Endothelial cell of umbilical vein (primary cell): ENCODE results near the gene PRICKLE4. TPM values are rescaled to one million over a fixed set of nuclear protein-coding genes. Genes with fewer than 3 reads are reported as not detected.

Experiments used
- BruUV-seq: library from RNA; stranded (reverse); fragments of 400-500 nt; replicated peaks from 2 replicates; lab custom pipeline; 2021; lab: Mats Ljungman, UMichigan
- CTCF ChIA-PET: fragments of 300-600, 350-600 bp; sonication (Branson Sonifier 250); formaldehyde crosslinking; loops from one replicate; lab custom pipeline; 2021; ENCODE audit warnings: antibody characterized with exemption, inconsistent platforms; lab: Charles Lee
- POLR2A ChIA-PET: fragments of 300-600, 350-600 bp; sonication (Branson Sonifier 250); formaldehyde crosslinking; loops from one replicate; lab custom pipeline; 2021; ENCODE audit warnings: antibody characterized with exemption, inconsistent platforms; lab: Charles Lee
- DNase-seq: peaks from one replicate; pipeline ENCODE4 v3.0.0-alpha.2; 2011; ENCODE audit warnings: low read depth, low spot score
- FAIRE-seq: peaks from 2 replicates; lab custom pipeline; 2011; peaks lifted over from hg19 to GRCh38; lab: Jason Lieb, UNC
- H2AFZ ChIP-seq: 2 replicates; pipeline ENCODE4 v1.6.0; 2012; ENCODE audit warnings: low read depth, low read length, control low read depth, inconsistent platforms
- H3K27ac ChIP-seq: 2 replicates; pipeline ENCODE4 v1.5.1; 2011; ENCODE audit warnings: low read depth, mild to moderate bottlenecking, control low read depth, low read length, moderate library complexity; ENCODE audit not compliant: insufficient read depth
- H3K27me3 ChIP-seq, 2 experiments: 2 replicates each; pipeline versions ENCODE4 v1.6.0 to v1.6.1; 2011; ENCODE audit warnings: low read length in 2 of 2, mixed read lengths in 1 of 2; ENCODE audit not compliant: control insufficient read depth in 2 of 2, insufficient read depth in 2 of 2
- H3K36me3 ChIP-seq, 2 experiments: 2 replicates in 1 of 2; 3 replicates in 1 of 2; pipeline ENCODE4 v1.5.1; 2011; ENCODE audit warnings: low read length in 2 of 2, mild to moderate bottlenecking in 1 of 2, moderate library complexity in 1 of 2; ENCODE audit not compliant: control insufficient read depth in 2 of 2, insufficient read depth in 2 of 2; ENCODE audit errors: extremely low read depth in 1 of 2
- H3K4me1 ChIP-seq: 3 replicates; pipeline ENCODE4 v1.5.1; 2011; ENCODE audit warnings: mild to moderate bottlenecking, low read length; ENCODE audit not compliant: control insufficient read depth, insufficient read depth; ENCODE audit errors: extremely low read depth
- H3K4me2 ChIP-seq: 2 replicates; pipeline ENCODE4 v1.6.1; 2011; ENCODE audit warnings: low read length, control low read depth, mixed read lengths; ENCODE audit not compliant: insufficient read depth
- H3K4me3 ChIP-seq, 3 experiments: fragments of 200-600 bp in 1 of 3; sonication (generic), shearing (Covaris generic) in 1 of 3; replicated peaks in 1 of 3; 2 replicates each; pipeline ENCODE4 v1.5.1; 2011 to 2016; ENCODE audit warnings: control low read depth in 3 of 3, low read length in 3 of 3, mild to moderate bottlenecking in 2 of 3, inconsistent platforms in 1 of 3, low read depth in 1 of 3, moderate library complexity in 1 of 3; ENCODE audit not compliant: insufficient read depth in 1 of 3
- H3K79me2 ChIP-seq: 2 replicates; pipeline ENCODE4 v1.6.0; 2012; ENCODE audit warnings: low read length, inconsistent platforms; ENCODE audit not compliant: control insufficient read depth, insufficient read depth
- H3K9ac ChIP-seq: replicated peaks from 2 replicates; pipeline ENCODE3; 2011; ENCODE audit warnings: low read length, control low read depth; ENCODE audit not compliant: insufficient read depth; ENCODE audit errors: extremely low read depth
- H3K9me1 ChIP-seq: replicated peaks from 3 replicates; pipeline ENCODE4 v1.6.0; 2011; ENCODE audit warnings: mild to moderate bottlenecking, low read length; ENCODE audit not compliant: control insufficient read depth, insufficient read depth; ENCODE audit errors: extremely low read depth
- H3K9me3 ChIP-seq: replicated peaks from 2 replicates; pipeline ENCODE4 v1.5.1; 2012; ENCODE audit warnings: low read length, inconsistent platforms; ENCODE audit not compliant: control insufficient read depth, insufficient read depth
- H4K20me1 ChIP-seq: replicated peaks from 2 replicates; pipeline ENCODE3; 2011; ENCODE audit warnings: mild to moderate bottlenecking, low read length; ENCODE audit not compliant: control insufficient read depth, insufficient read depth; ENCODE audit errors: extremely low read depth
- CTCF ChIP-seq, 2 donors: IDR thresholded peaks; 1 replicate in 1 of 2; 2 replicates in 1 of 2; pipeline ENCODE4 v1.5.1; 2011; ENCODE audit warnings: low read length in 2 of 2, mild to moderate bottlenecking in 2 of 2, moderate library complexity in 2 of 2, control low read depth in 1 of 2, inconsistent platforms in 1 of 2, low read depth in 1 of 2; ENCODE audit not compliant: insufficient read depth in 1 of 2; ENCODE audit errors: extremely low read depth in 1 of 2
- EZH2 ChIP-seq: IDR thresholded peaks from 2 replicates; pipeline ENCODE4 v1.6.1; 2012; ENCODE audit warnings: borderline replicate concordance, low read depth, mild to moderate bottlenecking, moderate library complexity, low read length, inconsistent platforms; ENCODE audit not compliant: severe bottlenecking
- FOS ChIP-seq: IDR thresholded peaks from 2 replicates; pipeline ENCODE4 v1.6.1; 2011; ENCODE audit warnings: mild to moderate bottlenecking, low read length, moderate library complexity, borderline replicate concordance; ENCODE audit not compliant: insufficient read depth
- GATA2 ChIP-seq: IDR thresholded peaks from 2 replicates; pipeline ENCODE4 v1.7.0; 2011; ENCODE audit warnings: low read depth, mild to moderate bottlenecking, moderate library complexity, mixed read lengths, low read length; ENCODE audit not compliant: insufficient read length, insufficient read depth
- JUN ChIP-seq: IDR thresholded peaks from 2 replicates; pipeline ENCODE4 v1.6.1; 2011; ENCODE audit warnings: borderline replicate concordance, low read depth; ENCODE audit not compliant: insufficient read length, insufficient read depth
- MAX ChIP-seq: IDR thresholded peaks from 2 replicates; pipeline ENCODE4 v1.6.1; 2011; ENCODE audit not compliant: insufficient read depth, insufficient read length
- MYC ChIP-seq: IDR thresholded peaks from one replicate; pipeline ENCODE4 v1.6.1; 2011; ENCODE audit warnings: mild to moderate bottlenecking, low read depth, low read length
- POLR2A ChIP-seq: IDR thresholded peaks from 2 replicates; pipeline ENCODE4 v1.6.1; 2012; ENCODE audit warnings: low read depth, mild to moderate bottlenecking, control low read depth, low read length
- POLR2AphosphoS5 ChIP-seq: IDR thresholded peaks from 2 replicates; pipeline ENCODE4 v1.6.1; 2012; ENCODE audit warnings: low read depth, mild to moderate bottlenecking, control low read depth, low read length, moderate library complexity; ENCODE audit not compliant: insufficient read depth
- dilution Hi-C: fragments of 300-500 bp; cut with MboI; formaldehyde crosslinking; loops from one replicate; pipeline ENCODE4 v1.15.0; 2019; ENCODE audit warnings: low sequenced_read_pairs; ENCODE audit not compliant: extremely low pct_ligation_motif_present
- intact Hi-C: fragments of 100-400 bp; cut with micrococcal nuclease; formaldehyde crosslinking; loops from one replicate; pipeline ENCODE4 v1.10.0; 2022
- polyA plus RNA-seq, 4 experiments: library from polyadenylated mRNA; depleted of rRNA in 3 of 4; stranded (reverse) in 3 of 4; unstranded in 1 of 4; fragments of >200 nt; gene quantifications; 2 replicates each; pipeline versions ENCODE4 v1.2.1 to v1.2.3, GENCODE V29; 2011 to 2012; ENCODE audit warnings: missing spikeins in 1 of 4
- total RNA-seq: library from RNA; stranded (reverse); gene quantifications from 2 replicates; pipeline ENCODE4 v1.2.3, GENCODE V29; 2021

PRICKLE4 gene
- total and polyA plus RNA-seq, 2 donors (not counting 3 experiments of a cell fraction or from before 2014, with no cell fraction given), result 1.0 to 3.3 TPM

GRCh38 chr6:41770381-41771057 lies 10.1 kb upstream of the PRICKLE4 start:
- Histone ChIP-seq H2AFZ (no peak overlapping the region), H3K36me3 (peaks cover under 1 to 15% of the 10 kb centered on the region in 2 experiments), H3K4me2 (no peak overlapping the region), H3K27ac (no peak overlapping the region), H3K27me3 (no peaks in the 10 kb centered on the region), H3K4me1 (peaks cover 3% of the 10 kb centered on the region), H4K20me1 (no peaks in the 10 kb centered on the region), H3K9ac (no peak overlapping the region), H3K4me3 (no peak overlapping the region), H3K79me2 (no peaks in the 10 kb centered on the region), H3K9me1 (no peaks in the 10 kb centered on the region), H3K9me3 (no peaks in the 10 kb centered on the region)
- dilution Hi-C loops, result no loop called here
- FAIRE-seq (no peak), DNase-seq (no peak)
- ChIA-PET CTCF (interaction anchor here (1.4 kb wide), 1 partner anchor 87 kb away, joined by 3 read pairs; no protein-coding TSS in a partner anchor), POLR2A (no interaction called here)
- no TSS peak for BruUV-seq
- TF ChIP-seq POLR2AphosphoS5 (no peak), JUN (no peak), POLR2A (no peak), MAX (no peak), GATA2 (no peak), CTCF (IDR thresholded peaks at IDR 0.05; ENCODE audit: extremely low read depth in 1 of 2, insufficient read depth in 1 of 2, low read depth in 1 of 2, low read length in 2 of 2) (no peak), FOS (no peak), EZH2 (no peak), MYC (no peak)
- intact Hi-C loops, result no loop called here
